COLO668 (cell line): ENCODE results near the gene MCRS1.
"Not testable (repeated sequence)": the region's sequence is repeated elsewhere in the genome, so short reads cannot be mapped to it uniquely, and the experiment has no call there.

Experiments used
- DNase-seq: peaks from one replicate; lab custom pipeline; 2025; ENCODE audit not compliant: unreplicated experiment; lab: John Stamatoyannopoulos, UW

The MCRS1 gene

DNA sequence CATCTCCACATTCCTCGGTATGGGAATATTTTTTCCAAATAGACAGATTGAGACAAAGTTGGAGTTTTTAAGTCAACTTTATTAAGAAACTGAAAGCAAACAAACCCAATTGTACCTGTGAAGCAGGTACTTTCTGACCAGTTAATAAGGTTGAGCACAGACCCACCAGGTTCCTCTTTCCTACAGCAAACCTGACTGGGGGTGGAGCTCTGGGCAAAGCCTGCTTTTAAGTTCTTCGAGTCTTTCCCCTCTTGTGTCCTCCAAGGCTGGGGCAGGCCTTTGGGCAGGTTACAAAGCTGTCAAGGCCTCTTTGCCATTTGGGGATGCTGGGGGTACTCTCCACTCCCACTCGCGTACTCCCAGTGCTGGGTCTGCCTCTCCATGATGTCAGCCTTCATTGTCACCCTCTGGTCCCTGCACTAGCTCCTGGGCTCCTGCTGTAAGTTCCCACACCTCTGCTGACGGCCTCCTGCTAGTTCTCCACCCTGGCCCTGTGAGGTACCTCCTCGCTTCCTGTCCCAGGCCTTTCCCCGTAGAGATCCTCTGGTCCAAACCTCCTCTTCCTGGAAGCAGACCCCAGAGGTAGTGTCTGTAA, 25.9 kb downstream of the MCRS1 start:
- no peak for DNase-seq

DNA sequence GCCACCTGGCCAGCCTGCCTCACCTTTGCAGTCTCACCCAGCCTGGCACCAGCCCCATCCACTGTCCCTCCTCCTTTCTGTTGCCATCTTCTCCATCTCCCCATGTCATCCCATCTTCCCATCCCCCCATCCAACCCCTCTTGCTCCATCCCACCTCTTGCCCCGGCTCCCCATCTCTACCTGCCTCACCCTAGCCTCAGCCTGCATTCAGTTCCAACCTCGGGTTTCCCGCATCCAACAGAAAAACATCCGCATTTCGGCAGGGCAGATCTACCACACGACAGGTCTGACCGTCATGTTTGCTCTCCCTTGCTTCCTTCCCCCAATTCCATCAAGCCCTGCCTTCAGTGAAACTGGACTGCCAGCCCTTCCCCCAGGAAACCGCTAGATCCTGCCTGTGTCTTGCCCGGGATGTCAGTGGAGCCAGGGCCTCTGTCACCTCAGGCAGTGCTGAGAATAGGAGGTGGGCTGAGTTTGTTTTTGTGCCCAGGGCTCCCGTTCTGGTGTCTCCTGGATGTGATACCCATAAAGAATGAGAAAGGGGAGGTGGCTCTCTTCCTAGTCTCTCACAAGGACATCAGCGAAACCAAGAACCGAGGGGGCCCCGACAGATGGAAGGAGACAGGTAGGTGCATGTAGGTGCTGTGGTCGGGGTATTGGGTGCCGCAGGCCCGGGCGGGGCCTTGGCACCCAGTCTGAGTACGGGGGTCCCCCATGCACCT, 26.6 kb downstream of the MCRS1 start:
- peak; percentile 7 for DNase-seq

GRCh38 chr12:49540229-49541139, 27.5 kb downstream of the MCRS1 start:
- peak; percentile 53 for DNase-seq

- no peak for DNase-seq
Observed at GRCh38 chr12:49539406-49540228, 28.3 kb downstream of the MCRS1 start.

GRCh38 chr12:49538510-49539403, 29.2 kb downstream of the MCRS1 start, which contains the start of gene KCNH3:
Gene KCNH3 (plus strand): TSS chr12:49539030. CDS start chr12:49539417, 387 bp downstream.
- DNase-seq: peak; percentile 80

DNA sequence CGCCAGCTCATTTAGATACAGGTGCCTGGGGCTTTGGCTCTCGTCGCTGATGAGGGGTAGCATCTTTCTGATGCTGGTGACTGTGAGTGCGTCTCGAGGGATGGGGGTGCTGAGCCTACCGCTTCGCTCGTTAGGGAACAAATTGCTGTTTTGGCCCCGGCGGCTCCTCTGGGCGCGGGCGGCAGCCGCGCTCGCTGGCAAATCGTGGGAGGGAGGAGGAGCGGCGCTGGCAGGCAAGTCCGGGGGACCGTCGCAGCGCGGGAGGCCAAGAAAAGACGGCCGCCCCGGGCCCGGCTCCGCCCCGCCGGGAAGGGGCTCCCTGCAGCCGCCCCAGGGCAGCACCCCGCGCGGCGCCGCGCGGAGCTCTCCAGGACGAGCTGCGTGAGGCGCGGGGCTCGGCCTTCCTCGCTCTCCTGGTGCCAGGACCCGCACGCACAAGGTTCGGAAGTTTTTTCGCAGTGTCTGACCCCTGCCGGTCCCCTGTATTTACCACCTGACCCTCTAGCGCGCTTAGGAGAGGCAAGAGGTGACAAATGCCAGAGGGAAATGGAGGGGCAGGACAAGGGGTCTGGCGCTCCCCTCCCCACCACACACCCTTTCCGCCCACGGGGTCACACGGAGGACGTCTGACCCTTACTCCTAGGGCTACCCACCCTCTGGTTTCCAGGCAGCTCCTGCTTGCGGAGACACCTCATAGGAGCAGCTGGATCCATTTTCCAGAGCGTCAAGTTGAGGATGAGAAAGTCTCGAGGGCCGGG, 30.0 kb downstream of the MCRS1 start:
- DNase-seq: peak; percentile 19

GRCh38 chr12:49537231-49537751, 30.7 kb downstream of the MCRS1 start:
- no peak for DNase-seq

GRCh38 chr12:49536526-49537071, 31.3 kb downstream of the MCRS1 start:
- DNase-seq: no peak

GRCh38 chr12:49535921-49536525, 31.9 kb downstream of the MCRS1 start:
- DNase-seq: no peak

GRCh38 chr12:49534731-49535278, 33.1 kb downstream of the MCRS1 start:
- DNase-seq: no peak

- not testable (repeated sequence) for DNase-seq
Observed at GRCh38 chr12:49534122-49534521, 33.8 kb downstream of the MCRS1 start.

- peak; percentile 41 for DNase-seq
Observed at GRCh38 chr12:49533331-49533730, 34.6 kb downstream of the MCRS1 start.

DNA sequence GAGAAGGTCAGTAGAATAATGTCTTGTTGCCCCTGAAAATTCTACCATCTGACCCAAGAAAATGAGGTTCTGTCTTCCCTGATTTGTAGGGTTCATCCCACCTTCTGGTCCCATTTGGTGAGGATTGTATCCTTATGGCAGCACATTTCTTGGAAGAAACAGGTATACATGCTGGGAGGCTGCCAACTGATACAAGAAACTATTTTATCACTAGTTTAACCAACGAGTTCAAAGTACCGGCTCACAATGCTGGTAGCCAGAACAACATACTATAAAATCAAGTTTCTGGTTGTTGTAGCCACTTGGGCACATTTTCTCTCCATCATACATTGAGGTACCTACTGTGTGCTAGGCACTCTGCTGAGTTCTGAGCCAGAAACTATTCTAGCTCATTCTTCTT, 36.2 kb downstream of the MCRS1 start:
- DNase-seq: no peak

DNA sequence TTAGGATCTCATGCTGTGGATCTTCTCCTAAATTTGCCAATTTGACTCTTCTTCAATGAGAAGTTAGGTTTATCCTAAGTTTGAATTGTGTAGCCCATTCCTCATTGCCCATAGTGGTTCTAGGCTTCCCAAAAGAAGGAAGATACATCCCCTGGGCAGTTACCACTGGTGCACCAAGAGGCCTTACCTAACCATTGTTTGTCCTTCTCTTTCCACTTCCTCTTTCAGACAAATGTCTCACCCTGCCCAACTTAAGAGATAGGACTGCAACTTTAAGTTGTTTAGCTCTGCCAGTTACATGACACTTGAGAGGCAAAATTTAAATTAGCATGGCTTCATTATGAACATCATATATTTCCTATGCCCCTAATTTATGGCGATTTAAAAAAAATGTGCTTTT, 38.5 kb downstream of the MCRS1 start:
- DNase-seq: no peak

GRCh38 chr12:49527361-49528130, 40.4 kb downstream of the MCRS1 start:
- DNase-seq: no peak

DNA sequence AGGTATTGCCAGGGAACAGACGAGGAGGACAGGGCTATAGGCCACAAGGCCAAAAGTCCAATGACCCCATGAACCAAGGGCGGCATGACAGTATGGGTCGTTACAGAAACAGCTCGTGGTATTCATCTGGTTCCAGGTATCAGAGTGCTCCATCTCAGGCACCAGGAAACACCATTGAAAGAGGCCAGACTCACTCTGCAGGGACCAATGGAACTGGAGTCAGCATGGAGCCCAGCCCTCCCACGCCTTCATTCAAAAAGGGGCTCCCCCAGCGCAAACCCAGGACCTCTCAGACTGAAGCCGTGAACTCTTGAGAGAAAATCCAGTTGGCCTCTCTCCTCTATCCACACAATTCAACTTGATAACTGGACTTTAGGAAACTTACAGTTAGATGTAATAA, 42.0 kb downstream of the MCRS1 start:
- no peak for DNase-seq

DNA sequence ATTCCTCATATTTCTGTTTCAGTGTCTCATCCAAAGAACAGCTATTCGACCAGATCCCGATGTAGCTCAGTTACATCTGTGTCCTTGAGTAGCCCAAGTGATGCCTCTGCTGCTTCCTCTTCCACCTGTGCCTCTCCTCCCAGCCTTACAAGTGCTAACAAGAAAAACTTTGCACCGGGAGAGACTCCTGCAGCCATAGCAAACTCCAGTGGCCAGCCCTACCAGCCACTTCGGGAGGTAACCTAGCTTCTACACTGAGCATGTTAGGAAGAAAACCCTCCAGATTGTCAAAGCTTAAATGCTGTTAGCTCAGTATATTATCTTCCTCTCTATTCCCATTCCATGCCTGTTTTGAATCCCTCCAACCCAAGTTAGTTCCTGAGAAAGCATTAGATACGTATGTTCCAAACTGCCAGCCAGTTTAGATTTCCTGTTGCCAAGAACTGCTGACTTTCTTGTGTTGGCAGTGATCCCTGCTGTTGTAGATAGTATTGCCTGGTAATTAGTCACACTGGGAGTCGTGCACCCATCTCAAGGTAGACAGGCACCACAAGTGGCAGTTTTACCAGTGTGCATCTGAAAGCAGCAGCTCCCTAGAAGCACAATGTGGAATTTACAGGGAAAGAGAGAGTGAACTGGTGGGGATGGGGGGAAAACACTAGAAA, 43.1 kb downstream of the MCRS1 start:
- DNase-seq: no peak
